GM19397 (cell line): ENCODE data around the gene FAHD2A.
"Not testable (repeated sequence)": the region's sequence is repeated elsewhere in the genome, so short reads cannot be mapped to it uniquely, and the experiment has no call there.

Experiments used
- ATAC-seq: cut with Tn5 transposase; IDR thresholded peaks from one replicate; pipeline ENCODE4 v1.9.1; 2021; ENCODE audit warnings: mild to moderate bottlenecking, moderate library complexity; ENCODE audit not compliant: unreplicated experiment

The FAHD2A gene

GRCh38 chr2:95402370-95403203, at the start of gene FAHD2A:
FAHD2A (plus strand) TSS chr2:95402708; CDS start chr2:95405559, 2,851 bp downstream.
- ATAC-seq: peak; percentile 92

DNA sequence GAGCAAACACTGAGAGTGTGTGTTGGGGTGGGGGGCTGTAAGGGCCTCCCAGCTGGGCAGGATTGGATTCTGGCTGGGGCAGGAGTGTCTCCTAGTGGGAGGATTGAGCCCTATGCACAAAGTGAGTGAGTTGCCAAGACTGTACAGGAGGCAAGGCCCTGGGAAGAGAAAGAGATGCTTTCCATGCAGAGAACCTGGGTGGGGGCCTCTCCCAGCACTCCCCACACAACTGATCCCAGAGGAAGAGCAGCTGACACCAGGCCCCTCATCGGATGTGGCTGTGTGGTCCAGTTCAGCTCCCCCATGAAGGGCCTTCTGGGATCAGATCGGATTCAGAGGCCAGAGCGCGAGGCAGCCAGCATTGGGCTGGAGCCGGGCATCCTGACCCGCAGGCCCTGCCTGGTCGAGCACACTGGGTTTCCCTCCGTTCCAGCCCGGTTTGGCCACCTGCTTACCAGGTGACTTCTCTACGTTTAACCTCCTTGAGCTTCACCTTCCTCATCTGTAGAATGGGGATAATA, 49.4 kb upstream of the FAHD2A start:
- ATAC-seq: no peak

DNA sequence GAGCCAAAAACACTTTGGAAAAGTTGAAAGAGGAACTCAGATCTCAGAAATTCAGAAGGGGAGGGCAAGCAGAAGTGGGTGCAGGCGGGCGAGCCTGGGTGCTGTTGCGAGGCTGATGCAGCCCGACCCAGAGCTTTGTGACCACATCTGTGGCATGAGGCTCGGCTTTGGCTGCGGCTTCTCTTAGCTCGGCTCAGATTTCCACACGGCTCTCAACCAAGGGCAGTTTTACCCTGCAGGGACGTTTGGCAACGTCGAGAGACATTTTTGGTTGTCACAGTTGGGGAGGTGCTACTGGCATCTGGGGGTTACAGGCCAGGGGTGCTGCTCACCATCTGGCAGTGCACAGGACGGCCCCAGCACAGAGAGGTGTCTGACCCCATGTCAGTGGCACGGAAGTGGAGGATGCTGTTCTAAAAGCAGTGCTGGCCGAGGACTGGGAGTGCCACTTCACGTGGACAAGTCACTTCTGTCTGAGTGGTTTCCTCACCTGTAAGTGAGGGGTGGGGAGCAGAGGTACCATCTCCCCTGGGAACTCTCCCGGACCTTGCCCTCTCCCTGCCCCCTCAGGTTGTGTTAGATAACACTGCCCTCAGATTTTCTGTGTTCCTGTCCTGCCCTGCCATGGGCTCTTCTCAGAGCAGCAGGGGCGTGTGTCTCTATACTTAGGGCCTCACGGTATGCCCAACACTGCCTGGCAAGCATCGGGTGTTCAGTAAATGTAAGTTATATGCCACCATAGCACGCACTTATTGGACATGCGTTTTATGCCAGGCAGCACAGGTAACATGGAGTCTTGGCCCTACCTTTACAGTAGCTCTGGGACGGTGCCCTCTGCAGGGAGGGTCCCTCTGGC, 48.7 kb upstream of the FAHD2A start:
- no peak for ATAC-seq

DNA sequence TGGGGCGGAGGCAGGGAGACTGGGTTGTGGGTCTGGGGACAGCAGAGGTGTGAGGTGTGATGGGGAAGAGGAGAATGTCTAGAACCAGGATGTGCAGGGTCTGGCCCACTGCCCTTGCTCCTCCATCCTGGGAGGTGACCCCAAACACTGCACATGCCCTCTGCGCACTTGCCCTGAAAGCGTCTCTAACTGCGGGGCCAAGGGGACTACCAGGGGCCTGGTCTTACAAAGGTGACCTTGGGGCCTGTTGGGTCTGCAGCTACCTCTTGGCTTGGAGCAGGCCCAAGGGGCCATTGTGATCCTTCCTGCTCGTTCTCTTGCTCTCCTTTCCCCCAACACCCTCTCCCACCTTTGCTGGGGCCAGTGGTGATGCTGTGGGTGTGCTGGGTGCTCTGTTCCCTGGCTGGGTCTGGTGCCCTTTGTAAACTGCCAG, 48.0 kb upstream of the FAHD2A start:
- no peak for ATAC-seq

GRCh38 chr2:95354925-95355324, 47.6 kb upstream of the FAHD2A start:
- ATAC-seq: no peak

GRCh38 chr2:95355486-95355885, 47.0 kb upstream of the FAHD2A start:
- not testable (repeated sequence) for ATAC-seq

DNA sequence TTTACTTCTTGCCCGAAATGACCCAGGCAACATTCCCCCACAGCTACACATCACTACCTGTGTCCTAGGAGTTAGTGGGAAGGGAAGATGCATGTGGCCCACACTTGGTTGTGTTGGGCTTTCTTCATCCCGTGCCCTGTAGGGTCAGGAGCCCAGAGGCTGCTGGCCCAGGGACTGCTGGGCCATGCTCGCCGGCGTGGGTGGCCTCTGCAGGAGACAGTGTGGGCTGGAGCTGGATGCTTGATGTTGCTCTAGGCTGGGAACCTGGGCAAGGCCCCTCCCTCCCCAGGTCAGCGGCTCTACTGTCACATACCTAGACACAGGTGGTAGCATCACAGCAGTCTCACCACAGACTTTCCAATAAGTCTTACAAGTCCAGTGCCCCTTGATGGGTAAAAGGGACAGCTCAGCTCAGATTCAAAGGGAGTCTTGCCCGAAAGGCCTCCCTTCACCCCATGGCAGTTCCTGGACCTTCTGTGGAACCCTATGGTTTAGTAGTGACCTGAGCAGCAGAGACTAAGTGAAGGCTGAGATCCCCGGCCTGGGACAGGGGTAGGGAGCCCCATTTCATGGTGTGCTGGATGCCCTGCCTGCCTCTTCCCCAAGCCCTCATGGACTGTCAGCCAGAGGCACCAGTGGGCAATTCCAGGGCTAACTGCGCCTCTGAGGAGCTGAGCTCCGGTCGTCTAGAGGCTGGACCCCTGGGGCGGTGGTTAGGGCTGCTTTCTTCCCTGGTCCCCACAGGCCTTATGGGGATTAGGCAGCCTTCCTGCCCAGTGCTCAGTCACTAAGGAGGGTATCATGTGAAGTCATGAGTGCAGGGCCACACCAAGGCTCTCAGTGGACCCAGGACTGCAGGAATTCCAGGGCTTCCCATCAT, 45.4 kb upstream of the FAHD2A start:
- ATAC-seq: no peak

DNA sequence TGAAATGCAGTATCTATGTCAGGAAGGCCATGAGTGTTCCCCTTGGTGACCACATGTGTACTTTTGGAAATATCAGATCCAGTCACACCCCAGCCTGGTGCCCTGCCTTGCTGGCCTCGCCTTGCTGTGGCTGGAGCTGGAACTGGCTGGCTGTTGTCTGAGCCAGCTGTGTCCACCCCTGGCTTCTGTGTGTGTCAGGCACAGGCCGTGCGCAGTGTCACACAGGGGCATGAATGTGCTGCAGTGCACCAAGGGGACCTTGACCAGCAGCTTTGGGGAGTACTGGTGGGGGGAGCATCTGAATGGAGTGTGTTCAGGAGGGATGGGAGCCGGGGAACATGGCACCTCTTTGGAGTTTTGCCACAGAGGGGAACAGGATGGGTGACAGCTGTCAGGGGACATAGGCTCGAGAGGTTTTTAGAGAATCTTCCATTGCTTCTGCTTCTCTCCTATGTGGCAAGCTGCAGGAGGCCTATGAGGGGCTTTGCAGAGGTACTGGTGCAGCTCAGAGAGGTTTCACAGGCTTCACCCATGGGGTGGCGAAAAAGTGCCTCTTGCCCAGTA, 44.7 kb upstream of the FAHD2A start:
- ATAC-seq: no peak

DNA sequence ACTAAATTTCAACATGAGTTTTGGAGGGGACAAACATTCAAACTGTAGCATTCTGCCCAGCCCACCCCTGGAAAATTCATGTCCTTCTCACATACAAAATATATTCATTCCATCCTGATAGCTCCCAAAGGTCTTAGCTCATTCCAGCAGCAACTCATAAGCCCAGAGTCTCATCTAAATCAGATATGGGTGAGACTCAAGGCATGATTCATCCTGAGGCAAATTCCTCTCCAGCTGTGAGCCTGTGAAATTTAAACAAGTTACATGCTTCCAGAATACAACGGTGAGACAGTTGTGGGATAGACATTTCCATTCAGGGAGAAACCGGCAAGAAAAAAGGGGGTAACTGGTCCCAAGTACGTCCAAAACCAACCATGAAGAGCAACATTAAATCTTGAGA, 43.5 kb upstream of the FAHD2A start:
- ATAC-seq: no peak

DNA sequence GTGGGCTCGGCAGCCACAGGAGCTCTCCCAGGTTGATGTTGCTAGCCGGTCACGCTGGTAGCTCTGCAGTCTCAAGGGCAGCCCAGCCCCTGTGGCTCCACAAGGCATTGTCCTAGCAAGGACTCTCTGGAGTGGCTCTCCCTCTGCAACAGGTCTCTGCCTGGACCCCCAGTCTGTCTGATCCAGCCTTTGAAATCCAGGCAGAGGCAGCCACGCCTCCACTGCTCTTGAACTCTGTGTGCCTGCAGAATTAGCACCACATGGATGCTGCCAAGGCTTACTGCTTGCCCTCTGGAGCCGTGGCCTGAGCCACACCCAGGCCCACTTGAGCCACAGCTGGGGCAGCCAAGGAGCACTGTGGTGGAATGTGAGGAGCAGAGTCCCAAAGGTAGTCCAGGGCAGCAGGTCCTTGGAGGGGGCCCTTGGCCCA, 43.0 kb upstream of the FAHD2A start:
- no peak for ATAC-seq

DNA sequence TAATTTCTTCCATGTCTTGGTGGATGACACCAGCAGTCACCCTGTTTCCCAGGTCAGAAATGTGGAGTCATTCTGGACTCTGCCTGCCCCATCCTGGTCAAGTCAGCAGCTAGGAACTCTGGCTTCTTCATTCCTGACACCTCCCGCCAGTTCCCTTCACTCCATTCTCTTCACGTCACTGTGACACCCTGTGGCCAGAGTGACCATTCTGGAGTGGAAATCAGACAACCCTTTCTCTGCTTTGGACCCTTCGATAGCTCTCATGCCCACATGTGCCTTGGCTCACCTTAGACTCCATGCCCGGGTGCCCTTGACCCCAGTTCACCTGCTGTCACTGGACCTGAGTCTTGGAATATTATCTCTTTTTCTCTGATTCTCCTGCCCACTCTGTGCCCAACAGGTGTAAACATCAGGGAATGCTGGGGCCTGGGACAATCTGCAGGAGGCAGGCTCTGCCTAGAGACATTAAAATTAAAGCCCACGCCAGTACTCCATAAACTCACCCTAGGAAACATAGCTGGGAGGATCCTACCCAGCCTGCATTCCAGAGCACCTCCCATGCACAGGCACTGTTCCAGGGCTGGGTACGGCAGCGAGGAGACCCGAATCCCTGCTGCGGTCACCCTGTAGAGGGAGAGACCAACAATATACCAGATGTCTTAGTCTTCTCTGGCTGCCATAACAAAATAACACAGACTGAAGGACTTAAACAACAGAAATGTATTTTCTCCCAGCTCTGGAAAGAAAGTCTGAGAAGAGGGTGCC, 41.1 kb upstream of the FAHD2A start:
- no peak for ATAC-seq

- ATAC-seq: no peak
These were observed 40.0 kb upstream of the FAHD2A start for GRCh38 chr2:95362486-95362885.

- ATAC-seq: no peak
These were observed 36.0 kb upstream of the FAHD2A start for GRCh38 chr2:95366514-95366913.

DNA sequence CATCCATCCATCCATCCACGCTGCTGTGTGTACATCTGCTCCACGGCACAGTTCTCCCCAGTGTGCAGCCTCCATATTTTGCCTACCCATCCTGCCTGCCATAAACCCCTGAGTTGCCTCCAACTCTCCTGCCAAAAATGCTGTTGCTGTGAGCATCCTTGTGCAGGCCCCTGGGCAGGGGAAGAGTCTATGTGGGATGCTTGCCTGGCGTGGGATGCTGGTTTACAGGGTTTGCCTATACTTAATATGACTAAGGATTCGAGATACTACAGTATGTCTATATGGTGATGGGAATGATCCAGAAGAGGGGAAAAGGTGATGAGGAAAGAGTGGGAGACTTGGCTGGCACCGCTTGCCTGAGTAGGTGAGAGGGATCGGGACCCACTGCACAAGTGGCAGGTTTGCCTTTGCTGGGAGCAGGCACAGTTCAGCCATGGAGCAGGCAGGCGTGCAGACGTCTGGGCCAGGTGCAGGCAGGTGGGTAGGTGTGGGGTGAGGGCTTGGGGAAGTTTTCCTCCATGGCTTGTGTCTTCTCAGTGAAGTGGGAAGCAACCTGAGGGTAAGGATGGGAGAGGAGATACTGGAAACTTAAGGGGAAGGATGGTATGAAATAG, 30.2 kb upstream of the FAHD2A start:
- no peak for ATAC-seq

DNA sequence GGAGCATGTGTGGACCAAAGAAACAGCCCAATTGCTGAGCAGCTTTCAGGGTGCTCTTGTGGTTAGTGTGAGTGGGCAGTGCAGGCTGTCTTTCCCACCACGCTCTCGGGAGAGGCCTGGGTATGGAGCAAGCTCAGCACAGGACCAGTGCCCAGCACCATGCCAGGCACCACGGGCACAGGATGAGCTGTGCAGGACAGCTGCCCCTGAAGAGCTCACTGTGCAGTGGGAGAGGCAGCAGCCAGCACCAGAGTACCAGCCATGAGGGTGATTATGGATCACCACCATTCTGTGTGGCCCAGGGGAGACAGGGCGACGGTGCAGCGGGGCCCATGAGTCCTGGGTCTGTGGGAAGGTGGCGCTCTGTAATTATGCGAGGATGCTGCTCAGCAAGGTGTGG, 29.7 kb upstream of the FAHD2A start:
- ATAC-seq: no peak

DNA sequence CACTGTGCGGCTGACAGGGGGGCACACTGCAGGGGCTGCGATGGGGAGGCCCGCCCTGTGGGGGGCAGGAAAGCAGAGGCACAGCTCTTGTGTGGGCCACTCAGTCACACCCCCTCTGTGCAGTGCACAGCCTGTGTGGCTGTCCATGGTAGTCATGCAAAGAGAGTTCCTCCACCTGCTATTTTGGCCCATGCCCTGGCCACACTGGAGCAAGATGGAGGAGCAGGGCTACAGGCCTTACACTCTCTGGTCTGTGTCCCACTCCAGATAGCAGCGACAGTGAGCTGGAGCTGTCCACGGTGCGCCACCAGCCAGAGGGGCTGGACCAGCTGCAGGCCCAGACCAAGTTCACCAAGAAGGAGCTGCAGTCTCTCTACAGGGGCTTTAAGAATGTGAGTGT, 28.5 kb upstream of the FAHD2A start:
- ATAC-seq: no peak

DNA sequence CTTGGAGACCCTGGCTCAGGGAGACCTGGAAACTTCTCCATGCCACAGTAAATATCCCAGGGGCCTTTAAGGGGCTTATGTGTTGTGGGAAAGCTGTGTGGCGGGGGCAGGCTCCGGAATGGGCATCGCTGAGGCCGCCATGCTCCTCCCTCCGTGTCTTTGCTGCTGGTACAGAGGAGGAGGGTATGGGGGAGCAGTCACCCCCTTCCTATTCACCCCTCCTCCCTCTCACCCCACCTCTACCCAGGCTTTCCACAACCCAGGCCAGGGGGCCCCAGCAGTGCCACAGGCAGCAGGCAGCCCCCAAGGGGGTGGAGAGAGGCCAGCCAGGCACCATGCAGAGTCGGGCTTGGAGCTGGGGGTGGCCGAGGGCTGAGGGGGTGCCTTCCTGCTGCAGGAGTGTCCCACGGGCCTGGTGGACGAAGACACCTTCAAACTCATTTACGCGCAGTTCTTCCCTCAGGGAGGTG, 28.0 kb upstream of the FAHD2A start:
- no peak for ATAC-seq

DNA sequence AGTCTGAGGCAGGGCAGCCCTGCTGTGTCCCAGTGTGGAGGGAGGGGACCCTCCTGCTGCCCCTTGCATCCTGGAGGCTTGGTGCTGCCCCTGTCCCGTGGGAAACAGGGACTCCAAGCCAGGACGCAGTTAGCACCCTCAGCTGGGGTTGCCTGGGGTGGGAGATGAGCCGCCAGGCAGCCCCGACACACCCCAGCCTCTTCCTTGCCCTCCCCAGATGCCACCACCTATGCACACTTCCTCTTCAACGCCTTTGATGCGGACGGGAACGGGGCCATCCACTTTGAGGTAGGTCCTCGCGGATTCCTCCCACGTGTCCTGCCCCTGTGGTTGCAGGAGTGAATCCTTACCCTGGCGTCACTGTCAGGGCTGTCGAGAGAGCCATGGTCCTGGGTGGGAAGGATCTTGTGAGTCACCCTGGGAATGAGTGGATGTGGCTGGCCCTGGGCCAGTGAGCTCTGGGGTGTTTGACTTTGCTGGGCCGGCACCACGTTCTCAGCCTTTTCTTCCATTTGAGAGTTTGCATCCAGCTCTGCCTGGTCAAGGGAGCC, 27.5 kb upstream of the FAHD2A start:
- ATAC-seq: no peak
